Lung (tissue), 12 donors: ENCODE measurements around the gene RNF112. TPM values are rescaled to one million over a fixed set of nuclear protein-coding genes. Genes with fewer than 3 reads are reported as not detected.

ENCODE experiments used
- ATAC-seq: fragments of 200-7000 bp; cut with Tn5 transposase; one replicate; pipeline ENCODE4 v1.9.1; 2020; ENCODE audit warnings: moderate number of reproducible peaks; ENCODE audit not compliant: insufficient read depth, low FRiP score
- DNase-seq, 3 donors: peaks; one replicate each; pipeline ENCODE4 v3.0.0-alpha.2; 2013 to 2017
- H3K27ac ChIP-seq, 2 donors: one replicate each; pipeline ENCODE4 v1.5.1; 2013; ENCODE audit warnings: mild to moderate bottlenecking in 2 of 2, moderate library complexity in 2 of 2, control low read depth in 1 of 2, inconsistent platforms in 1 of 2, low read depth in 1 of 2, low read length in 1 of 2
- H3K27me3 ChIP-seq, 3 donors: one replicate each; pipeline ENCODE4 v1.5.1; 2013; ENCODE audit warnings: low read length in 2 of 3; ENCODE audit not compliant: control insufficient read depth in 3 of 3, insufficient read depth in 3 of 3
- H3K36me3 ChIP-seq, 4 donors: one replicate each; pipeline ENCODE4 v1.5.1; 2013; ENCODE audit warnings: low read length in 4 of 4, mild to moderate bottlenecking in 1 of 4, moderate library complexity in 1 of 4; ENCODE audit not compliant: control insufficient read depth in 4 of 4, insufficient read depth in 4 of 4
- H3K4me1 ChIP-seq, 5 donors: one replicate each; pipeline ENCODE4 v1.5.1; 2013; ENCODE audit warnings: low read length in 5 of 5, mild to moderate bottlenecking in 2 of 5, moderate library complexity in 1 of 5; ENCODE audit not compliant: control insufficient read depth in 5 of 5, insufficient read depth in 5 of 5
- H3K4me3 ChIP-seq: one replicate; pipeline ENCODE4 v1.5.1; 2013; ENCODE audit warnings: mild to moderate bottlenecking, control low read depth, moderate library complexity
- H3K9ac ChIP-seq, 2 donors: one replicate each; pipeline ENCODE4 v1.5.1; 2013; ENCODE audit warnings: low read length in 2 of 2, control low read depth in 1 of 2; ENCODE audit not compliant: insufficient read depth in 1 of 2
- H3K9me3 ChIP-seq, 4 donors: one replicate each; pipeline ENCODE4 v1.5.1; 2013; ENCODE audit warnings: low read length in 3 of 4, mild to moderate bottlenecking in 1 of 4, moderate library complexity in 1 of 4; ENCODE audit not compliant: control insufficient read depth in 4 of 4, insufficient read depth in 3 of 4
- WGBS, 2 donors: extraction: QIAGEN DNeasy Blood & Tissue Kit; methylation state at CpG; one replicate each; pipeline ENCODE4 v1.1.7; 2013; 5-methylcytosine and 5-hydroxymethylcytosine counted together
- polyA plus RNA-seq, 2 donors: library from polyadenylated mRNA; stranded (reverse); fragments of 200-250 nt; gene quantifications; one replicate each; pipeline ENCODE4 v1.2.1, GENCODE V29; 2013
- total RNA-seq, 2 donors: library from RNA; depleted of rRNA in 1 of 2; stranded (reverse); fragments of >200 nt in 1 of 2; gene quantifications; one replicate each; pipeline ENCODE4 v1.2.1, GENCODE V29; 2014 to 2021
- TF ChIP-seq, protein P1 (sequence below): IDR thresholded peaks from 2 replicates; pipeline ENCODE4 v1.5.1; 2012; ENCODE audit warnings: mild to moderate bottlenecking; ENCODE audit errors: control extremely low read depth, extremely low read depth
- donor health status: control.
- donor health status: control.
- donor health status: Bipolar disorder and iron deficiency.
- donor health status: healthy.
- donor health status: DM: yes; HTN: yes; CAD: no.

RNF112 gene
- total and polyA plus RNA-seq, 4 donors, result 2.4 to 6.9 (median 3.3) TPM

- Histone ChIP-seq H3K27me3 (no peaks in the 10 kb centered on the region), H3K4me3 (no peak overlapping the region), H3K9me3 (no peaks in the 10 kb centered on the region), H3K9ac (no peak overlapping the region), H3K4me1 (peaks cover 0 to 30% (median 10%) of the 10 kb centered on the region in 5 donors), H3K36me3 (no peaks in the 10 kb centered on the region), H3K27ac (no peak overlapping the region)
- WGBS, 2 donors, result 81 to 90% methylated on average over 14 of the region's 14 CpGs
- ATAC-seq (no peak), DNase-seq (no peak)
- TF ChIP-seq, protein P1, sequence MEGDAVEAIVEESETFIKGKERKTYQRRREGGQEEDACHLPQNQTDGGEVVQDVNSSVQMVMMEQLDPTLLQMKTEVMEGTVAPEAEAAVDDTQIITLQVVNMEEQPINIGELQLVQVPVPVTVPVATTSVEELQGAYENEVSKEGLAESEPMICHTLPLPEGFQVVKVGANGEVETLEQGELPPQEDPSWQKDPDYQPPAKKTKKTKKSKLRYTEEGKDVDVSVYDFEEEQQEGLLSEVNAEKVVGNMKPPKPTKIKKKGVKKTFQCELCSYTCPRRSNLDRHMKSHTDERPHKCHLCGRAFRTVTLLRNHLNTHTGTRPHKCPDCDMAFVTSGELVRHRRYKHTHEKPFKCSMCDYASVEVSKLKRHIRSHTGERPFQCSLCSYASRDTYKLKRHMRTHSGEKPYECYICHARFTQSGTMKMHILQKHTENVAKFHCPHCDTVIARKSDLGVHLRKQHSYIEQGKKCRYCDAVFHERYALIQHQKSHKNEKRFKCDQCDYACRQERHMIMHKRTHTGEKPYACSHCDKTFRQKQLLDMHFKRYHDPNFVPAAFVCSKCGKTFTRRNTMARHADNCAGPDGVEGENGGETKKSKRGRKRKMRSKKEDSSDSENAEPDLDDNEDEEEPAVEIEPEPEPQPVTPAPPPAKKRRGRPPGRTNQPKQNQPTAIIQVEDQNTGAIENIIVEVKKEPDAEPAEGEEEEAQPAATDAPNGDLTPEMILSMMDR, result no peak
Observed at GRCh38 chr17:19364699-19365498, 46.1 kb upstream of the RNF112 start.

- no peak overlapping the region for H3K27ac ChIP-seq
- H3K9me3 ChIP-seq, result no peaks in the 10 kb centered on the region
- H3K36me3 ChIP-seq, result no peaks in the 10 kb centered on the region
- no peak for ATAC-seq
- no peak for DNase-seq
- H3K4me1 ChIP-seq, result peaks cover 0 to 30% (median 10%) of the 10 kb centered on the region in 5 donors
- no peak overlapping the region for H3K4me3 ChIP-seq
- 91 to 100% methylated on average over 4 of the region's 4 CpGs for WGBS, 2 donors
- H3K9ac ChIP-seq, result no peak overlapping the region
- no peaks in the 10 kb centered on the region for H3K27me3 ChIP-seq
- TF ChIP-seq, protein P1, result no peak
Observed at GRCh38 chr17:19365499-19365817, 45.6 kb upstream of the RNF112 start.

- Histone ChIP-seq H3K9me3 (no peaks in the 10 kb centered on the region), H3K36me3 (no peaks in the 10 kb centered on the region), H3K27me3 (no peaks in the 10 kb centered on the region), H3K9ac (no peak overlapping the region), H3K4me3 (no peak overlapping the region), H3K27ac (no peak overlapping the region), H3K4me1 (peaks cover 0 to 30% (median 12%) of the 10 kb centered on the region in 5 donors)
- no peak for DNase-seq
- TF ChIP-seq, protein P1, result no peak
- ATAC-seq, result no peak
- 88 to 93% methylated on average over 9 of the region's 9 CpGs for WGBS, 2 donors
Observed at GRCh38 chr17:19365833-19366636, 45.0 kb upstream of the RNF112 start.
